Measurements from ENCODE around the gene COL6A3.

COL6A3 gene

DNA sequence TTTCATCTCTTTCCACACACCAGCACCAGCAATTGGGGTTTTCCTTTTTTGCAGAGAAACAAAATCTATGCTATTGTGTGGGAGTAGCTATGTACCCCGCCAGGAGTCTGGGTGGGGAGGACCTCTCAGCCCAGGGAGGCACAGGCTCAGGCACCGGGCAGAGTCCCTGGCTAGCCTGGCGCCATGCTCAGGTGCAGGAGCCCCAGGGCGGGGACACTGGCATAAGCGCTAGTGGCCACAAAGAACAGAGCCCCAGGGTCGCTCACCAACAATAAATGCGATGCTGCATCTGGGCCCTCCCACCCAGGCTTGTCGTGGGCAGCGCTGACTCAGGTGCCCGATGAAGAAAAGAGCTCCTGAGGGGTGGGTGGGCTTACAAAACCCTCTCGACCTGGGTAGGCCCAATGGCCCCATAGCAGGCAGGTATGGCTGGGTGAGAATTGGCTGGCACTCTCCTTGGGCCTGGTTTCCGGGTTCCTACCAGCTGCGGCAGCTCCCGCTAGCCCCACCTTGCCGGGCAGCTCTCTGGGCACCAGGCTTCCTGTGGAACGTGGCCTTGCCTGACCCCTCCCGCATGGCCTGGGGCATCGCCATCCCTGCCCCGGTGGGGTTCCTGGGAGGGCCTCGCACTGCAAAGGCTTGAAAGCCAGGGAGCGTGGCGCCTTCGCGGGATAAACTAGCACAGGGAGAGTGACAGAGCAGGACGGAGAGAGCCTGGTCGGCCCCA is 31.8 kb upstream of the COL6A3 start:
- Histone ChIP-seq H3F3A (ENCODE audit: control insufficient read depth, insufficient read depth) (no peaks in the 10 kb centered on the region), H3K27me3 (ENCODE audit: control insufficient read depth, low read length) (peaks cover 3% of the 10 kb centered on the region), H4K20me1 (ENCODE audit: control insufficient read depth, insufficient read depth, low read depth, low read length) (no peaks in the 10 kb centered on the region), H3K9me2 (replicated peaks; ENCODE audit: control insufficient read depth, low read length) (no peaks in the 10 kb centered on the region), H3K79me2 (ENCODE audit: control insufficient read depth, low read length) (no peaks in the 10 kb centered on the region), H3K4me2 (ENCODE audit: low read length) (no peak overlapping the region), H3K9me3 (ENCODE audit: control insufficient read depth, insufficient read depth, low read length) (no peaks in the 10 kb centered on the region), H3K27ac (ENCODE audit: low read depth, low read length) (no peak overlapping the region), H3K4me3 (ENCODE audit: low read length) (no peak overlapping the region), H3K4me1 (ENCODE audit: control insufficient read depth, low read length) (no peaks in the 10 kb centered on the region), H3K36me3 (ENCODE audit: control insufficient read depth, low read length) (no peaks in the 10 kb centered on the region)
- TF ChIP-seq CTCF (IDR thresholded peaks at IDR 0.05; ENCODE audit: low read depth, low read length, poor library complexity, severe bottlenecking) (no peak), EZH2phosphoT487 (IDR thresholded peaks at IDR 0.05; ENCODE audit: borderline replicate concordance, low read length) (no peak)

DNA sequence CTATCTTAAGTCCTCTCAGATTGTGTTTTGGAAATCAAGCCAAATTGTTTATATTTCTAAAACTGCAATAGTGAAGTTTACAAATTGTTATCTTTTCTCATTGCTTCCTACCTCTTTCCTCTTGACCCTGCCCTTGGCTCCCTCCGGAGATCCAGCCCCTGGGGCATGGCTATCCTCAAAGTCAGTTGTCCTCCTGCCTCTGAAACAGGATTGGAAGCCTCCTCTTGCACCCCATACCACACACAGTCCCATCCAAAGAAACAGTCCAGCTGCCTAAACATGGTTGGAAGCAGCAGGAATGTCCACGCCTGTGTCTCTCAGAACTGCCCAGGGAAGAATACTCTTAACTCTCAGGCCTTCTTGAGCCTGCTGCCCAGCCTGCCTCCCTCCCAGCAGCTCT is 30.1 kb upstream of the COL6A3 start:
- H3F3A ChIP-seq (ENCODE audit: control insufficient read depth, insufficient read depth): no peaks in the 10 kb centered on the region
- no peaks in the 10 kb centered on the region for H3K4me1 ChIP-seq (ENCODE audit: control insufficient read depth, low read length)
- H3K9me3 ChIP-seq (ENCODE audit: control insufficient read depth, insufficient read depth, low read length): no peaks in the 10 kb centered on the region
- no peaks in the 10 kb centered on the region for H3K36me3 ChIP-seq (ENCODE audit: control insufficient read depth, low read length)
- no peak for TF ChIP-seq EZH2phosphoT487 (IDR thresholded peaks at IDR 0.05; ENCODE audit: borderline replicate concordance, low read length)
- TF ChIP-seq CTCF (IDR thresholded peaks at IDR 0.05; ENCODE audit: low read depth, low read length, poor library complexity, severe bottlenecking): no peak
- H4K20me1 ChIP-seq (ENCODE audit: control insufficient read depth, insufficient read depth, low read depth, low read length): no peaks in the 10 kb centered on the region
- H3K27ac ChIP-seq (ENCODE audit: low read depth, low read length): no peak overlapping the region
- H3K4me2 ChIP-seq (ENCODE audit: low read length): no peak overlapping the region
- no peaks in the 10 kb centered on the region for H3K9me2 ChIP-seq (replicated peaks; ENCODE audit: control insufficient read depth, low read length)
- no peaks in the 10 kb centered on the region for H3K79me2 ChIP-seq (ENCODE audit: control insufficient read depth, low read length)
- H3K4me3 ChIP-seq (ENCODE audit: low read length): no peak overlapping the region
- H3K27me3 ChIP-seq (ENCODE audit: control insufficient read depth, low read length): peaks cover 3% of the 10 kb centered on the region

DNA sequence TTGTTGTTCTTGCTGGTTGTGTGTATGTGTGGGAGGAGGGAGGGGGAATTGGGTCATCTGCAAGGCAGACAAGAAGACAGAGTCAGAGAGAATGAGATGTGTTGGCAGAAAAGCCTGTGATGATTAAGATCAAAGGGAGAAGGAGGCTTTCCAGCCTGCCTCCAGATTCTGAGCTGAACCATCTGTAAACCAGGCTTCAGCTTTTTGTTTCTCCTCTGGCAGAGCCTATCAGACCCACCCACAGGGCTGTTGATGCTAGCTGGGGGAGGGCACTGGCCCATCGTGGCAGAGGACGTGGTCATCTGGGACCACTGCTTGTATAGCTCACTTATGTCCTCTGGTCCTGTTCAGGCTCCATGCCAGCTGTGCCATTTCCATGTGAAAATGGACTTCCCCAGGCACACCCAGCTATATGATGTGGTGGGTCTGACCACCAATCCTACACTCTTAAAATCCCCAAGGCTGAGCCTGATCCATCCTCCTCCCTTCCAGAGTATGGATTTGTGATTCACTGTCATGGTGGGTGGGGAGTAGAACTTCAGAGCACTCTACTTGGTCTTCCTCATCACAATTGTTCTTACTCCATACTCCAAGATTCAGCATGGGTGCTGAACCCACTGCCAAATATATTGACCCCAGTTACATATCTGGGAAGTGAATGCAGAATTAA is 27.8 kb upstream of the COL6A3 start:
- no peaks in the 10 kb centered on the region for H3K4me1 ChIP-seq (ENCODE audit: control insufficient read depth, low read length)
- TF ChIP-seq CTCF (IDR thresholded peaks at IDR 0.05; ENCODE audit: low read depth, low read length, poor library complexity, severe bottlenecking) (no peak), EZH2phosphoT487 (IDR thresholded peaks at IDR 0.05; ENCODE audit: borderline replicate concordance, low read length) (no peak)
- H3K9me3 ChIP-seq (ENCODE audit: control insufficient read depth, insufficient read depth, low read length): no peaks in the 10 kb centered on the region
- H3K27ac ChIP-seq (ENCODE audit: low read depth, low read length): no peak overlapping the region
- no peak overlapping the region for H3K4me3 ChIP-seq (ENCODE audit: low read length)
- H3K9me2 ChIP-seq (replicated peaks; ENCODE audit: control insufficient read depth, low read length): no peaks in the 10 kb centered on the region
- no peaks in the 10 kb centered on the region for H3F3A ChIP-seq (ENCODE audit: control insufficient read depth, insufficient read depth)
- H3K36me3 ChIP-seq (ENCODE audit: control insufficient read depth, low read length): no peaks in the 10 kb centered on the region
- H3K79me2 ChIP-seq (ENCODE audit: control insufficient read depth, low read length): no peaks in the 10 kb centered on the region
- peaks cover 3% of the 10 kb centered on the region for H3K27me3 ChIP-seq (ENCODE audit: control insufficient read depth, low read length)
- H3K4me2 ChIP-seq (ENCODE audit: low read length): no peak overlapping the region
- H4K20me1 ChIP-seq (ENCODE audit: control insufficient read depth, insufficient read depth, low read depth, low read length): no peaks in the 10 kb centered on the region

All from DOHH2 (cell line).